ENCODE measurements around the gene MTFR1L. TPM values are rescaled to one million over a fixed set of nuclear protein-coding genes. Genes with fewer than 3 reads are reported as not detected.

The MTFR1L gene
- total RNA-seq, 1 donor from 2014 or later: 53.8 TPM

DNA sequence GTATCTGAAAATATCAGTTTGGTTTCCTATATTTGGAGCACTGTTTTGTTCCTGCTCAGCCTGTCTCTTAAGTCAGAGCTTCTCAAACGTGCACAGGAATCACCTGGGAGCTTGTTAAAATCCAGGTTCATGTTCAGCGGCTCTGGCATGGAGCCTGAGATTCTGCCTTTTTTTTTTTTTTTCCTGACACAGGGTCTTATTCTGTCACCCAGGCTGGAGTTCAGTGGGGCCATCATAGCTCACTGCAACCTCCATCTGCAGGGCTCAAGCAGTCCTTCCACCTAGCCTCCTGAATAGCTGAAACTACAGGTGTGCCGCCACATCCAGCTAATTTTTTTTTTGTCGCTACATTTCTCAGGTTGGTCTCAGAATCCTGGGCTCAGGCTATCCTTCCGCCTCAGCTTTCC, 32.0 kb upstream of the MTFR1L start:
- DNase-seq (ENCODE audit: low spot score): no peak

- DNase-seq (ENCODE audit: low spot score): no peak
These were observed 29.3 kb upstream of the MTFR1L start for GRCh38 chr1:25790472-25790871.

GRCh38 chr1:25792115-25792514, 27.6 kb upstream of the MTFR1L start:
- no peak for DNase-seq (ENCODE audit: low spot score)

- no peak for DNase-seq (ENCODE audit: low spot score)
These were observed 26.1 kb upstream of the MTFR1L start for GRCh38 chr1:25793585-25794170.

GRCh38 chr1:25794325-25794724, 25.4 kb upstream of the MTFR1L start:
- DNase-seq (ENCODE audit: low spot score): no peak

GRCh38 chr1:25795211-25795610, 24.5 kb upstream of the MTFR1L start:
- DNase-seq (ENCODE audit: low spot score): no peak

DNA sequence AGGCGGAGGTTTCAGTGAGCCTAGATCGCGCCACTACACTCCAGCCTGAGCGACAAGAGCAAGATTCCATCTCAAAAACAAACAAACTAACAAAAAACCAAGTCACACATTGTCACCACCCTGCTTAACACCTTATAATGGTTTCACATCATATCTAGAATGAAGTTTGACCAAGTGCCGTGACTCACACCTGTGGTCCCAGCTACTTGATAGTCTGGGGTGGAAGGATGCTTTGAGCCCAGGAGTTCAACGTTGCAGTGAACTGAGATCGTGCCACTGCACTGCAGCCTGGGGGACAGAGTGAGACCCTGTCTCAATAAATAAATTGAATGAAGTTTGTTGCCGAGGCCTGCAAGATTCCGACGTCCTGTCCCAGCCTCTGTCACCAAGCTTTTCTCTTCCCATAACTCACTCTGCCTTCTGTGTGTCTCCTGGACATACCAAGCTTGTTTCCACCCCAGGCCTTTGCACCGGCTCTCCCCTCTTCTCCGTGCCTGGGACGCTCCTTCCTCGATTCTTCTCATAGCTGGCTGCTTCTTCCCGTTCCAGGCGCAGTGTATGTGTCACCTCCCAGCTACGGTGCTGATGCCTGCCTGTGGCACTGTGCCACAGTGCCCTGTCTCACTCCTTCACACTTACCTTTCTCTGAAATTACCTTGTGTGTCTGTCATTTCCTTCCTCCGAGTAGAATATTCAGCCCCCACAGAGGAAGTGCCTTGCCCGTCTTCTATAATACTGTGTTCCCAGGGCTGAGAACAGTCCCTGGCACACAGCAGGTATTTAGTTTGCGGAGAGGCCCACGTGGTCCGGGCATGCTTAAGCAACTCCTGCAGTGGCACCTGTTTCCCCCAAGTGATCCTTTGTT, 23.6 kb upstream of the MTFR1L start:
- no peak for DNase-seq (ENCODE audit: low spot score)

- DNase-seq (ENCODE audit: low spot score): no peak
These were observed 22.8 kb upstream of the MTFR1L start for GRCh38 chr1:25796811-25797458.

- DNase-seq (ENCODE audit: low spot score): no peak
These were observed 21.8 kb upstream of the MTFR1L start for GRCh38 chr1:25797939-25798338.

DNA sequence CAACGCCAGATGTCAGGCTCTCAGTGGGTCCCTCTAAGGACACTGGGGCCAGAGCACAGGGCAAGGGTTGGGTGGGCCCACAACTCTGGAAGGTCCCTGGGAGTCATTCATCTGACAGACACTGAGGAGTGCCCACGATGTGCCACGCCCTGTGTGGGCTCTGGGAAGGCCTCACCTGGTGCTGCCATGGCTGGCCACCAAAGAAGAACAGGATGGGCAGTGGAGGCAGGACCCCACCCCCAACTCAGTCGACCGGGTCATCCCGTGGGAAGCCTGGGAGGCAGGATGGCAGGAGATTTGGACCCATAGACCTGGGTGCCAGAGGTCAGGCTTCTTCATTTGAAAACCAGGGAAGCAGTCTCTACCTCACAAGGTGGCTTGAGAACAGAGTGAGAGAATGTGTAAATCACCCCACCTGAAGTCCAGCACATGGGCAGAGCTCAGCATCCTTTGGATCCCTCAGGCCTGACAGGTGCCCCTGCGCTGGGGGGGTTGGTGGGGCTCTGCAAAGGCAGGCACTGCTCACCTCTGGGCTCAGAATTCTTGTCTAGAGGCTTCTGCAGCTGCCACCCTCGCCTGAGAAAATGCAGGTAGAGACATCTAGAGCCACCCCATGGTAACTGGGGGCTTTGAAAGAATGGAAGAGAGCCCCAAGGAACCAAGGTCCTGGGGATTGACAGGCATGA, 20.9 kb upstream of the MTFR1L start:
- no peak for DNase-seq (ENCODE audit: low spot score)

- DNase-seq (ENCODE audit: low spot score): no peak
These were observed 20.3 kb upstream of the MTFR1L start for GRCh38 chr1:25799352-25799934.

DNA sequence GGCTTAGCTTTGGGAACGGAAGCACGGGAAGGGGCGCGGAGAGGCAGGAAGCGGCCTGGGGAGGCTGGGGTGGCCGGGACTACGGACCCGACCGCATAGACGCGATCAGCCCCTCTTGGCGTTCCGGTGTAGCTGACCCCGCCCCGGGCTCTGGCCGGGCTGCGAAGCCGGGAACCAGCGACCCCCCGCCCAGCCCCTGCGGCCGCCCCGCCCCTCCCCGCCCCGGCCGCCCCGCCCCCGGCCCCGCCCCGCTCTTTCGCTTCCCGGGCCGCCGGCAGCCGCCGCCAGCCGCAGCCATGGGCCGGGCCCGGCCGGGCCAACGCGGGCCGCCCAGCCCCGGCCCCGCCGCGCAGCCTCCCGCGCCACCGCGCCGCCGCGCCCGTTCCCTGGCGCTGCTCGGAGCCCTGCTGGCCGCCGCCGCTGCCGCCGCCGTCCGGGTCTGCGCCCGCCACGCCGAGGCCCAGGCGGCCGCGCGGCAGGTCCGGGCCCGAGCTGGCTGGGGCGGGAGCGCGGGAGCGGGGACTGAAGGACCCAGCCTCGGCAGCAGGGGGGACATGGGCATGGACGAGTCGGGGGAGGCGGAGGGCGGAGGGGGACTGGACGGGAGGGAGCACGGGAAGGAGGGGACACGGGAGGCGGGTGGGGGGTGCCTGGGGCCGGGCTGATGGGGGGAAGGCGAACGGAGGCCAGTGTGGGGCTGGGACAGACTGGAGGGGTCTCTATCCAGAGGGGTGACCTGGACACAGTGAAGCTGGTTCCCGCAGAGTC, 19.6 kb upstream of the MTFR1L start, which contains the start of gene SELENON:
Gene SELENON, plus strand, starts transcription at position 259 of the 768 bp plus-strand sequence. Its CDS starts 38 bp downstream, at position 297.
- DNase-seq (ENCODE audit: low spot score): no peak

- no peak for DNase-seq (ENCODE audit: low spot score)
These were observed 18.9 kb upstream of the MTFR1L start for GRCh38 chr1:25800703-25801377.

DNA sequence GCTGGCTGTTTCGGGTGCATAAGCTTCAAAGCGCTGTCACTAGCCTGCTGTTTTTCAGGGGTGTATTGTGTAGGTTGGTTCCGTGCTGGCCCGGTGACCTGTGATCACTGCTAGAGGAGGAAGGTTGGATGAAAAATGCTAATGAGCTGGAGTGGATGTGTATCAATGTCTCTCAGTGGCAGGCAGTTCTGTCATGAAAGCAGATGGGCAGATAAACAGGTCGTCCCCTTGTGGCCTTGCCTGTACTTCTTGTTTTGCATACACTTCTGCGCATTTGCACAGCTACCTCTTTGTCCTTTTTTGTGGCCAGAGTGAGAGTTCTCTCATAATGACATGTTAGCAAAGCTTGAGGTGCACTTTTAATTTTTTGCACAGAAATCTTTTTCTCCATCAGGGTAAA, 16.8 kb upstream of the MTFR1L start:
- DNase-seq (ENCODE audit: low spot score): no peak

DNA sequence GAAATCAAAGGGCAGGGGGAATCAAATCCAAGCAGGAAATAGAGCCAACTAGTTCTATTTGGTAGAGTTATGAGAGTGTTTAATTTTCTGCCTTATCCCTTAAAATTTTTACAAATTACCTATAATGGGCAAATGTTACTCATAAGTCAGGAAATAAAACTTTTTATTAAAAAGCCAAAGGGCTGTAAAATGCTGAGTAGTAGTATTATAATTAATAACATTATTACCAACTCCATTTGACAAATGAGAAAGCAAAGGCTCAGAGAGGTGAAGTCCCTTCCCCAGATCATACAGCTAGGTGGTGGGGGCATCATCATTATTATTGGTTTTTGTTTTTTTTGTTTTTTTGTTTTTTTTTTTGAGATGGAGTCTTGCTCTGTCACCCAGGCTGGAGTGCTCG, 16.4 kb upstream of the MTFR1L start:
- DNase-seq (ENCODE audit: low spot score): no peak

DNA sequence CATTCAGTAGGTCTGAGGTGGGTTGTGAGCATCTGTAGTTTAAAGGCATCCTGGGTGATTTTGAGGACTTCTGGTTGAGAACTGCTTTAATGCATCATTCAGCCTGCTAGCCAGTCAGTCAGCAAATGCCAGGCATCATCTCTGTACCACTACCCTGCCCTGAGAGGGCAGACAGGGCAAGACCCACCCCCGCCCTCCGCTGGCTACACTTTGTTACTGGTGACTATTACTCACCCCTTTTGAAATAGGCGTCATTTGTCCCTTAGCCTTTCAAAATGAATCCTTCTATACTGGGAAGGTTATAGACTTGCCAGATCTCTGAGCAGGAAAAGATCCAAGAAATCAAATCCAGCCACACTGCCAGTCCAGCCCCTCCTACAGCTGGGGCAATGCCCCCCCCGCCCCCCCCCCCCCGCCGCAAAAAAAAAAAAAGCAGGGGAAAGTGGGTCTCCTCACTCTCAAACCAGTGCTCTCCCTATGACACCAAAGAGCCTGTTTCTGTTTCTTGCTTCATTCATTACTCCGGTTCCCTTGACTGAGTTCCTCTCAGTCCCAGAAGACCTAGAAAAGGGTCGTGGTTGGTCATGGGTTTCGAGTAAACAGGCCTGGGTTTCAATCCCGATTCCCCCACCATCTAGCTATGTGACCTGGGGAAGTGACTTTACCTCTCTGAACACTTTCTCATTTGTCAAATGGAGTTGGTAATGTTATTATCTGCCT, 15.3 kb upstream of the MTFR1L start:
- no peak for DNase-seq (ENCODE audit: low spot score)

DNA sequence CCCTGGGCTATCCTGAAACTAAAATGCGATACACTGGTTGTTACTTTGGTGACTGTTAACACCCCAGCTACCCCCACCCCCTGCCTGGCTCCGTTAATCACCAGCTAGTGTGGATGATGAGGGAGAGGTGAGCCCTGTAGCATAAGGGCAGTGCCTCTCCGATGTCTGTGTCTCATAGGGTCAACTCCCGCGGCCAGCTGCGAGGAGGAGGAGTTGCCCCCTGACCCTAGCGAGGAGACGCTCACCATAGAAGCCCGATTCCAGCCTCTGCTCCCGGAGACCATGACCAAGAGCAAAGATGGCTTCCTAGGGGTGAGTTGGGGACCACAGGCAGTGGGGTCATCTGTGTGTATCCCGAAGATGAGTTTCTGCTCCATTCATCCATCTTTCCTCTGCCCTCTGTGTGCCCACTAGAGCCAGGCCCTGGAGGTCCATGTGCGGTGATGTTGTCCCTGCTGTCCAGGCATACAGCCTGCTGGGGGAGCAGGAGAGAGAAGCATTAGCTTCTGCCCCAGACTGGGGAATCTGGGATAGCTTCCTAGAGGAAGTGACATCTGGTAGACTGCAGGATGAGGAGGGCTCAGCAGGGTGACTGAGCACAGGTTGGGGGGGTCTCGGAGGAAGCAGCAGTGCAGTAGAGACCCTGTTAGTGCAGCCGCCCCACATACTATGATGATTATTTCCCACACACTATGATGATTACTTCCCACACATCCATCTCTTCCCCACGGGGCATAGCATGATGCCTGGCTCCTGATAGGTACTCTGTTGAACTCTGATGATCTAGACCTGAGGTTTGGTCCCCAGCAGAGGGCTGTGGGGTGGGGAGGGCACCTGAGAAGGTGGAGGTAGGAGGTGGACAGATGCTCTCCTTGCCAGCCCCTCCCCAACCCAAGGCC, 14.5 kb upstream of the MTFR1L start:
- no peak for DNase-seq (ENCODE audit: low spot score)

- no peak for DNase-seq (ENCODE audit: low spot score)
These were observed 13.9 kb upstream of the MTFR1L start for GRCh38 chr1:25805863-25806225.

Measured in mesenteric fat pad (tissue), 1 donor.